Sigmoid colon (tissue), 4 donors: ENCODE data around the gene C8A.

Experiments used
- EP300 ChIP-seq, 4 donors: sonication (generic); formaldehyde crosslinking; IDR thresholded peaks; one replicate each; pipeline ENCODE4 v1.6.1; 2017; ENCODE audit warnings: antibody characterized with exemption in 4 of 4
- POLR2A ChIP-seq, 2 donors: fragments of 450-650 bp; IDR thresholded peaks; one replicate each; pipeline ENCODE4 v1.6.1; 2016; ENCODE audit warnings: antibody characterized with exemption in 2 of 2, mild to moderate bottlenecking in 2 of 2, moderate library complexity in 2 of 2
- TF ChIP-seq, protein P1 (sequence below), 4 experiments: fragments of 450-650 bp in 3 of 4; fragments of 200-600 bp in 1 of 4; IDR thresholded peaks; one replicate each; pipeline ENCODE4 v1.5.1; 2016 to 2019; ENCODE audit warnings: antibody characterized with exemption in 4 of 4, mild to moderate bottlenecking in 3 of 4, moderate library complexity in 2 of 4

GRCh38 chr1:56816909-56817308, 37.7 kb upstream of the C8A start:
- TF ChIP-seq POLR2A (IDR thresholded peaks at IDR 0.05) (no peak), EP300 (IDR thresholded peaks at IDR 0.05) (no peak)
- TF ChIP-seq, protein P1, sequence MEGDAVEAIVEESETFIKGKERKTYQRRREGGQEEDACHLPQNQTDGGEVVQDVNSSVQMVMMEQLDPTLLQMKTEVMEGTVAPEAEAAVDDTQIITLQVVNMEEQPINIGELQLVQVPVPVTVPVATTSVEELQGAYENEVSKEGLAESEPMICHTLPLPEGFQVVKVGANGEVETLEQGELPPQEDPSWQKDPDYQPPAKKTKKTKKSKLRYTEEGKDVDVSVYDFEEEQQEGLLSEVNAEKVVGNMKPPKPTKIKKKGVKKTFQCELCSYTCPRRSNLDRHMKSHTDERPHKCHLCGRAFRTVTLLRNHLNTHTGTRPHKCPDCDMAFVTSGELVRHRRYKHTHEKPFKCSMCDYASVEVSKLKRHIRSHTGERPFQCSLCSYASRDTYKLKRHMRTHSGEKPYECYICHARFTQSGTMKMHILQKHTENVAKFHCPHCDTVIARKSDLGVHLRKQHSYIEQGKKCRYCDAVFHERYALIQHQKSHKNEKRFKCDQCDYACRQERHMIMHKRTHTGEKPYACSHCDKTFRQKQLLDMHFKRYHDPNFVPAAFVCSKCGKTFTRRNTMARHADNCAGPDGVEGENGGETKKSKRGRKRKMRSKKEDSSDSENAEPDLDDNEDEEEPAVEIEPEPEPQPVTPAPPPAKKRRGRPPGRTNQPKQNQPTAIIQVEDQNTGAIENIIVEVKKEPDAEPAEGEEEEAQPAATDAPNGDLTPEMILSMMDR (IDR thresholded peaks at IDR 0.05) = no peak
